Measurements from ENCODE around the gene CACNG6. TPM values are rescaled to one million over a fixed set of nuclear protein-coding genes. Genes with fewer than 3 reads are reported as not detected.

Gene CACNG6
- total and polyA plus RNA-seq, 3 experiments from 2014 or later: not detected

Other genes with a start within 250 kb of the CACNG6 start
- not detected for gene NLRP12, start 167.3 kb upstream of the CACNG6 start, total RNA-seq
- gene NLRP12, start 167.3 kb upstream of the CACNG6 start, polyA plus RNA-seq: not detected
- 10 to 100 TPM; 44.2 to 47.8 TPM for gene MYADM, start 123.8 kb upstream of the CACNG6 start, total RNA-seq
- gene MYADM, start 123.8 kb upstream of the CACNG6 start, polyA plus RNA-seq: 77.8 TPM
- gene PRKCG, start 109.4 kb upstream of the CACNG6 start, total RNA-seq: not detected
- not detected for gene PRKCG, start 109.4 kb upstream of the CACNG6 start, polyA plus RNA-seq
- not detected for gene CACNG7, start 82.4 kb upstream of the CACNG6 start, total RNA-seq
- not detected for gene CACNG7, start 82.4 kb upstream of the CACNG6 start, polyA plus RNA-seq
- gene CACNG8, start 28.7 kb upstream of the CACNG6 start, total RNA-seq: not detected
- gene CACNG8, start 28.7 kb upstream of the CACNG6 start, polyA plus RNA-seq: not detected
- not detected for gene VSTM1, start 72.3 kb downstream of the CACNG6 start, total RNA-seq
- not detected for gene VSTM1, start 72.3 kb downstream of the CACNG6 start, polyA plus RNA-seq
- gene TARM1, start 89.7 kb downstream of the CACNG6 start, total RNA-seq: not detected
- not detected for gene TARM1, start 89.7 kb downstream of the CACNG6 start, polyA plus RNA-seq
- under 1 TPM; 0.22 to 0.35 TPM for gene OSCAR, start 109.2 kb downstream of the CACNG6 start, total RNA-seq
- gene OSCAR, start 109.2 kb downstream of the CACNG6 start, polyA plus RNA-seq: 0.17 TPM
- gene NDUFA3, start 111.2 kb downstream of the CACNG6 start, total RNA-seq: 100 to 1,000 TPM; 117 to 124 TPM
- 506 TPM for gene NDUFA3, start 111.2 kb downstream of the CACNG6 start, polyA plus RNA-seq
- gene TFPT, start 124.0 kb downstream of the CACNG6 start, total RNA-seq: 10 to 100 TPM; 32.9 to 33.1 TPM
- 25.0 TPM for gene TFPT, start 124.0 kb downstream of the CACNG6 start, polyA plus RNA-seq
- 100 to 1,000 TPM; 123 to 132 TPM for gene PRPF31, start 124.1 kb downstream of the CACNG6 start, total RNA-seq
- gene PRPF31, start 124.1 kb downstream of the CACNG6 start, polyA plus RNA-seq: 88.9 TPM
- 10 to 100 TPM; 75.1 to 81.7 TPM for gene CNOT3, start 146.1 kb downstream of the CACNG6 start, total RNA-seq
- gene CNOT3, start 146.1 kb downstream of the CACNG6 start, polyA plus RNA-seq: 14.8 TPM
- gene LENG1, start 168.1 kb downstream of the CACNG6 start, total RNA-seq: 1 to 10 TPM; 4.8 to 6.8 TPM
- gene LENG1, start 168.1 kb downstream of the CACNG6 start, polyA plus RNA-seq: 14.1 TPM
- gene TMC4, start 181.5 kb downstream of the CACNG6 start, total RNA-seq: under 1 TPM in 1 of 2 experiments, not detected in 1; 0.18 TPM
- 0.38 TPM for gene TMC4, start 181.5 kb downstream of the CACNG6 start, polyA plus RNA-seq
- gene MBOAT7, start 197.9 kb downstream of the CACNG6 start, total RNA-seq: 100 to 1,000 TPM in 1 of 2 experiments, 10 to 100 TPM in 1; 98.7 to 114 TPM
- gene MBOAT7, start 197.9 kb downstream of the CACNG6 start, polyA plus RNA-seq: 21.9 TPM
- 10 to 100 TPM; 22.4 to 24.6 TPM for gene TSEN34, start 199.7 kb downstream of the CACNG6 start, total RNA-seq
- 38.2 TPM for gene TSEN34, start 199.7 kb downstream of the CACNG6 start, polyA plus RNA-seq
- 1,000 to 10,000 TPM; 1,621 to 1,723 TPM for gene RPS9, start 209.2 kb downstream of the CACNG6 start, total RNA-seq
- 824 TPM for gene RPS9, start 209.2 kb downstream of the CACNG6 start, polyA plus RNA-seq
- gene LILRB3, start 231.4 kb downstream of the CACNG6 start, total RNA-seq: 1 to 10 TPM in 1 of 2 experiments, under 1 TPM in 1; 0.48 to 1.2 TPM
- 0.49 TPM for gene LILRB3, start 231.4 kb downstream of the CACNG6 start, polyA plus RNA-seq